ENCODE data around the gene SEMA5B. TPM values are rescaled to one million over a fixed set of nuclear protein-coding genes. Genes with fewer than 3 reads are reported as not detected.

The SEMA5B gene, protein sequence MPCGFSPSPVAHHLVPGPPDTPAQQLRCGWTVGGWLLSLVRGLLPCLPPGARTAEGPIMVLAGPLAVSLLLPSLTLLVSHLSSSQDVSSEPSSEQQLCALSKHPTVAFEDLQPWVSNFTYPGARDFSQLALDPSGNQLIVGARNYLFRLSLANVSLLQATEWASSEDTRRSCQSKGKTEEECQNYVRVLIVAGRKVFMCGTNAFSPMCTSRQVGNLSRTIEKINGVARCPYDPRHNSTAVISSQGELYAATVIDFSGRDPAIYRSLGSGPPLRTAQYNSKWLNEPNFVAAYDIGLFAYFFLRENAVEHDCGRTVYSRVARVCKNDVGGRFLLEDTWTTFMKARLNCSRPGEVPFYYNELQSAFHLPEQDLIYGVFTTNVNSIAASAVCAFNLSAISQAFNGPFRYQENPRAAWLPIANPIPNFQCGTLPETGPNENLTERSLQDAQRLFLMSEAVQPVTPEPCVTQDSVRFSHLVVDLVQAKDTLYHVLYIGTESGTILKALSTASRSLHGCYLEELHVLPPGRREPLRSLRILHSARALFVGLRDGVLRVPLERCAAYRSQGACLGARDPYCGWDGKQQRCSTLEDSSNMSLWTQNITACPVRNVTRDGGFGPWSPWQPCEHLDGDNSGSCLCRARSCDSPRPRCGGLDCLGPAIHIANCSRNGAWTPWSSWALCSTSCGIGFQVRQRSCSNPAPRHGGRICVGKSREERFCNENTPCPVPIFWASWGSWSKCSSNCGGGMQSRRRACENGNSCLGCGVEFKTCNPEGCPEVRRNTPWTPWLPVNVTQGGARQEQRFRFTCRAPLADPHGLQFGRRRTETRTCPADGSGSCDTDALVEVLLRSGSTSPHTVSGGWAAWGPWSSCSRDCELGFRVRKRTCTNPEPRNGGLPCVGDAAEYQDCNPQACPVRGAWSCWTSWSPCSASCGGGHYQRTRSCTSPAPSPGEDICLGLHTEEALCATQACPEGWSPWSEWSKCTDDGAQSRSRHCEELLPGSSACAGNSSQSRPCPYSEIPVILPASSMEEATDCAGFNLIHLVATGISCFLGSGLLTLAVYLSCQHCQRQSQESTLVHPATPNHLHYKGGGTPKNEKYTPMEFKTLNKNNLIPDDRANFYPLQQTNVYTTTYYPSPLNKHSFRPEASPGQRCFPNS
- 10 to 100 TPM in 1 of 4 donors, 1 to 10 TPM in 1, under 1 TPM in 1, not detected in 1; 0.29 to 25.4 (median 4.5) TPM for total RNA-seq

DNA sequence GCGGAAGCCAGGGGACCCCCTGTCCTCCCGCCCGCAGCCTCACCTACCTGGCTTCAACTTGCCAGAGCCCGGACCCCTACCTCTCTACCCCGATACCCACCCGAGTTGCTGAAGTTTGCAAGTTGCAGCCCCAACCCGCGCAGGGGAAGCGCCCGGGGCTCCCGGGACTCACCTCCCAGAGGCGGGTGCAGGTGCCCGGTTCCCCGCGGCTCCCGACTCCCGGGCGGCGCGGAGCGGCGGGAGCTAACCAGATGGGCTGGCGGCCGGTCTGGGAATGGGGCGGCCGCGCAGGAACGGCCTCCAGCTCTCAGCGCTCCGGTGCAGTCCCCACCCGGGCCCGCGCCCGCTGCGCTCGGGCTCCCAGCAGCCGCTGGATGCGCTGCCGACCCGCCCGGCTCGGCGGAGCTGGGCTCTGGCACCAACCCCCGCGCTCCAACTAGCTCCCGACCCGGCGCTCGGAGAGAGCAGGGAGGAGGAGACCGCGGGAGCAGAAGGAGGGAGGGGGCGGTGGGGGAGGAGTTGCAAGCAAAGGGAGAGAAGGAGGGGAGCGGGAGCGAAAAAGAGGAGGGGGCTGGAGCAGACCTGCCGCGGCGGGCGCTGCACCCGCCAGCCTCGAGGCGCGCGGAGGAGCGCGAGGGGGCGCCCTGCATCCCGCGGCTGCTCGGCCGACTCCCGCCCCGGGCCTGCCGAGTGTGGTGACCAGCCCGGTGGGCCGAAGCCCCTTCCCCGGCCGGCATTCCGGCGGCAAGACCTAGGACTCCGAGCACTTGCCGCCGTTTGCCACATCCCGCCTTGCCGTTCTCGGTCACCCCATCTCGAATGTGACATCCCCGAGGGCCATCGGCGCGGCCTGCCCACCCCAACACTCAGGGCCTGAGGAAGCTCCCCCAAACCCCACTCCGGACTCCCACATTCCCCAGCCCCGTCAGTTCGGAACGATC is at the start of gene SEMA5B:
TSS of gene SEMA5B (minus strand) at position 472 of the 941 bp plus-strand sequence. CDS start 66,500 bp downstream, outside the sequence.
- DNase-seq: peak; percentile 21 to 40
- intact Hi-C loops (cut with DNase I; ENCODE audit: low total_unique reads): loop anchor here (10.0 kb wide), 1 partner anchor 83 kb away; no protein-coding TSS in a partner anchor
- H3K27me3 ChIP-seq: peaks cover 0 to 4% of the 10 kb centered on the region in 2 donors

GRCh38 chr3:123076496-123077418 is 49.2 kb upstream of the SEMA5B start:
- DNase-seq: peak; percentile 51 to 57
- peaks cover 0 to 2% of the 10 kb centered on the region in 2 donors for H3K4me1 ChIP-seq

More for the DNA sequence above, at the start of gene SEMA5B:
- Histone ChIP-seq H3K27ac (peak within 1 kb of the TSS; percentile 36 to 60), H3K4me1 (peaks cover 0 to 15% of the 10 kb centered on the region in 2 donors), H3K9me3 (no peaks in the 10 kb centered on the region), H3K36me3 (no peaks in the 10 kb centered on the region), H3K4me3 (peak within 1 kb of the TSS; percentile 29 to 47)
- peak in 1 of 2 donors; percentile 5 for TF ChIP-seq POLR2A (IDR thresholded peaks at IDR 0.05)
- peak; percentile 26 to 59 (median 34) for TF ChIP-seq CTCF (IDR thresholded peaks at IDR 0.05)

DNA sequence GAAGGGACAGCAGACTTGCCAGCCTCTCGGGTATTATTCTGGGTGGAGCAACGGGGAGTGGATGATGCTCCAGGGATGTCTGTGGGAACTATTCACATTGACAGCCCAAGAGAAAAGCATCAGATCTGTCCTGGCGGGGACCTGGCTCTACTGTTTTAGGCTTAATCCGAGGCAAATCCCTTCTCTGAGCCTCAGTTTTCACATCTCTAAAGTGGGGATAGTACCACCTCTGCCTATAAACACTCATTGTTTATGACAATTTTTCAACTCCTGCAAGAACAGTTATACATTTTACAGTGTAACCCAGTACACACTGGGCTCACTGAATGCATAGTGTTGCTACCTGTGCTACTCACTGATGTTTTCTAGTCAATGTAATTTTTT is 48.5 kb upstream of the SEMA5B start:
- Histone ChIP-seq H3K36me3 (no peaks in the 10 kb centered on the region), H3K27me3 (no peaks in the 10 kb centered on the region), H3K9me3 (no peaks in the 10 kb centered on the region), H3K4me1 (no peaks in the 10 kb centered on the region), H3K4me3 (no peak overlapping the region), H3K27ac (no peak overlapping the region)
- intact Hi-C loops (cut with DNase I; ENCODE audit: low total_unique reads): no loop called here
- TF ChIP-seq CTCF (IDR thresholded peaks at IDR 0.05): no peak
- TF ChIP-seq POLR2A (IDR thresholded peaks at IDR 0.05): no peak
- DNase-seq: no peak

More at GRCh38 chr3:123076496-123077418, 49.2 kb upstream of the SEMA5B start:
- intact Hi-C loops (cut with DNase I; ENCODE audit: low total_unique reads): no loop called here
- no peaks in the 10 kb centered on the region for H3K36me3 ChIP-seq
- H3K27ac ChIP-seq: peak overlapping the region in 1 of 2 donors; percentile 3
- no peaks in the 10 kb centered on the region for H3K9me3 ChIP-seq
- H3K27me3 ChIP-seq: no peaks in the 10 kb centered on the region
- H3K4me3 ChIP-seq: no peak overlapping the region
- TF ChIP-seq CTCF (IDR thresholded peaks at IDR 0.05): no peak
- no peak for TF ChIP-seq POLR2A (IDR thresholded peaks at IDR 0.05)

- DNase-seq: no peak
- Histone ChIP-seq H3K4me1 (no peaks in the 10 kb centered on the region), H3K9me3 (no peaks in the 10 kb centered on the region), H3K4me3 (no peak overlapping the region), H3K27ac (no peak overlapping the region), H3K36me3 (no peaks in the 10 kb centered on the region), H3K27me3 (no peaks in the 10 kb centered on the region)
- intact Hi-C loops (cut with DNase I; ENCODE audit: low total_unique reads): no loop called here
- TF ChIP-seq POLR2A (IDR thresholded peaks at IDR 0.05) (no peak), CTCF (IDR thresholded peaks at IDR 0.05) (no peak)
Measured at GRCh38 chr3:123075359-123075758, 47.8 kb upstream of the SEMA5B start.

Data from uterus (tissue), 4 donors.